ENCODE data around the gene SIAE.

The SIAE gene

DNA sequence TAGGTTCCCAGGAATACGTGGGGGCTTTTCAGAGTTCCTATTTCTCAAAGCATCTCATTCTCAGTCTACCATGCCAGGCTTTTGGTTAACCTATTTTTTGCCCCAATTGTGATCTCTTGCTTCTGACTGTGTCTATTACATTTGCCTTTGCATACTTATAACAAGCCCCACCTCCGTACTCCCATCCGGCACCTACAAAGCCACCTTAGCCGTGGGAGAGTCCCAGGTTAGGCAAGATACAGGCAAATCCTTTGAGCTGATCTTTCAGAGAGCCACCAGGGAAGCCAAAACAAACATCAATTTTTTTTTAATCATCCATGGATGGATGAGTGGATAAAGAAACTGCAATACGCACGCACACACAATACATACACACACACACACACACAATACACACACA, 80.9 kb downstream of the SIAE start:
- no CpG with 5 or more reads among the region's 6 CpGs for WGBS (ENCODE audit: extremely low coverage, insufficient coverage, low lambda C conversion rate)
- Histone ChIP-seq H2BK5ac (ENCODE audit: low read length) (no peak overlapping the region), H3K27me3 (ENCODE audit: insufficient read depth, low read length, poor library complexity) (no peaks in the 10 kb centered on the region), H3K23ac (ENCODE audit: low read length) (no peak overlapping the region), H3K4ac (ENCODE audit: low read depth, low read length) (no peak overlapping the region), H3K4me2 (ENCODE audit: low read length) (no peak overlapping the region), H3K79me1 (ENCODE audit: low read length) (no peaks in the 10 kb centered on the region), H4K5ac (ENCODE audit: low read length) (no peak overlapping the region), H3K18ac (ENCODE audit: low read length) (no peak overlapping the region), H3K4me1 (ENCODE audit: control insufficient read depth, low read depth, low read length) (no peaks in the 10 kb centered on the region), H3K9ac (ENCODE audit: low read length) (no peak overlapping the region), H3K4me3 (ENCODE audit: low read length) (no peak overlapping the region), H2BK120ac (ENCODE audit: low read depth, low read length) (no peak overlapping the region), H3K27ac (ENCODE audit: low read depth, low read length) (no peak overlapping the region), H3K79me2 (ENCODE audit: control insufficient read depth, insufficient read depth, low read length) (no peaks in the 10 kb centered on the region), H2AK5ac (ENCODE audit: low read length) (no peak overlapping the region), H2BK15ac (replicated peaks; ENCODE audit: low read depth) (no peak overlapping the region), H4K8ac (ENCODE audit: low read depth, low read length) (no peak overlapping the region), H3K56ac (ENCODE audit: low read length) (no peak overlapping the region), H3K36me3 (ENCODE audit: control insufficient read depth, insufficient read depth, low read length) (no peaks in the 10 kb centered on the region)
- DNase-seq, result no peak

DNA sequence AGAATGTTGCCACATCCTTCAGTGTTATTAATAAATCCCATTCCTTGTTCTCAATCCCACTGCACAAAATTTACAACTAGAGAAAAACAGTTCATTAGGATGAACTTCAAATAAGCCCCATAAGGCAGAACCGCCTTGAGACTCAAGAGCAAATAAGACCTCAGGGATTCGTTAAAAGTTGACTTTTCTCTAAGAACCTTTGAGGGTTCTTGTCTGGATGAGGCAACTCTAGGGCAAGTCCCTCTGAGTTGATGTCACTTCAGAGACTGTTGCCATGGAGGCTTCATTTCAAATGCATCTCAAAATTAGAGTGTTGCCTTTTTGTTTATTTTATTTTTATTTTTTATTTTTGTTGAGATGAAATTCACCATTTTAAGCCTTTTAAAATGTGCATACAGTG, 82.1 kb downstream of the SIAE start:
- Histone ChIP-seq H2BK15ac (replicated peaks; ENCODE audit: low read depth) (no peak overlapping the region), H3K27me3 (ENCODE audit: insufficient read depth, low read length, poor library complexity) (no peaks in the 10 kb centered on the region), H3K9ac (ENCODE audit: low read length) (no peak overlapping the region), H3K18ac (ENCODE audit: low read length) (no peak overlapping the region), H3K4me3 (ENCODE audit: low read length) (no peak overlapping the region), H3K4me2 (ENCODE audit: low read length) (no peak overlapping the region), H3K4me1 (ENCODE audit: control insufficient read depth, low read depth, low read length) (no peaks in the 10 kb centered on the region), H3K56ac (ENCODE audit: low read length) (no peak overlapping the region), H2AK5ac (ENCODE audit: low read length) (no peak overlapping the region), H3K27ac (ENCODE audit: low read depth, low read length) (no peak overlapping the region), H4K8ac (ENCODE audit: low read depth, low read length) (no peak overlapping the region), H3K79me2 (ENCODE audit: control insufficient read depth, insufficient read depth, low read length) (no peaks in the 10 kb centered on the region), H4K5ac (ENCODE audit: low read length) (no peak overlapping the region), H2BK5ac (ENCODE audit: low read length) (no peak overlapping the region), H3K36me3 (ENCODE audit: control insufficient read depth, insufficient read depth, low read length) (no peaks in the 10 kb centered on the region), H3K79me1 (ENCODE audit: low read length) (no peaks in the 10 kb centered on the region), H3K4ac (ENCODE audit: low read depth, low read length) (no peak overlapping the region), H2BK120ac (ENCODE audit: low read depth, low read length) (no peak overlapping the region), H3K23ac (ENCODE audit: low read length) (no peak overlapping the region)
- DNase-seq, result no peak
- no CpG with 5 or more reads among the region's 2 CpGs for WGBS (ENCODE audit: extremely low coverage, insufficient coverage, low lambda C conversion rate)

- H2BK15ac ChIP-seq (replicated peaks; ENCODE audit: low read depth), result no peak overlapping the region
- no peak overlapping the region for H3K27ac ChIP-seq (ENCODE audit: low read depth, low read length)
- H3K23ac ChIP-seq (ENCODE audit: low read length), result no peak overlapping the region
- no peak overlapping the region for H4K8ac ChIP-seq (ENCODE audit: low read depth, low read length)
- H2BK120ac ChIP-seq (ENCODE audit: low read depth, low read length), result no peak overlapping the region
- H4K5ac ChIP-seq (ENCODE audit: low read length), result no peak overlapping the region
- no peak overlapping the region for H3K4me2 ChIP-seq (ENCODE audit: low read length)
- no peak overlapping the region for H3K18ac ChIP-seq (ENCODE audit: low read length)
- H3K79me2 ChIP-seq (ENCODE audit: control insufficient read depth, insufficient read depth, low read length), result no peaks in the 10 kb centered on the region
- WGBS (ENCODE audit: extremely low coverage, insufficient coverage, low lambda C conversion rate), result no CpG with 5 or more reads among the region's 3 CpGs
- H3K4ac ChIP-seq (ENCODE audit: low read depth, low read length), result peak overlapping the region; percentile 16
- no peaks in the 10 kb centered on the region for H3K79me1 ChIP-seq (ENCODE audit: low read length)
- H3K4me3 ChIP-seq (ENCODE audit: low read length), result no peak overlapping the region
- no peak overlapping the region for H2AK5ac ChIP-seq (ENCODE audit: low read length)
- H3K56ac ChIP-seq (ENCODE audit: low read length), result no peak overlapping the region
- no peak overlapping the region for H2BK5ac ChIP-seq (ENCODE audit: low read length)
- H3K27me3 ChIP-seq (ENCODE audit: insufficient read depth, low read length, poor library complexity), result no peaks in the 10 kb centered on the region
- no peaks in the 10 kb centered on the region for H3K36me3 ChIP-seq (ENCODE audit: control insufficient read depth, insufficient read depth, low read length)
- no peak overlapping the region for H3K9ac ChIP-seq (ENCODE audit: low read length)
- no peaks in the 10 kb centered on the region for H3K4me1 ChIP-seq (ENCODE audit: control insufficient read depth, low read depth, low read length)
- peak; percentile 66 for DNase-seq
Observed at GRCh38 chr11:124586238-124586860, 87.2 kb downstream of the SIAE start.

GRCh38 chr11:124584681-124585372, 88.7 kb downstream of the SIAE start:
- Histone ChIP-seq H4K5ac (ENCODE audit: low read length) (no peak overlapping the region), H2BK5ac (ENCODE audit: low read length) (no peak overlapping the region), H3K4ac (ENCODE audit: low read depth, low read length) (no peak overlapping the region), H3K23ac (ENCODE audit: low read length) (no peak overlapping the region), H3K9ac (ENCODE audit: low read length) (no peak overlapping the region), H3K79me2 (ENCODE audit: control insufficient read depth, insufficient read depth, low read length) (no peaks in the 10 kb centered on the region), H3K27ac (ENCODE audit: low read depth, low read length) (no peak overlapping the region), H3K18ac (ENCODE audit: low read length) (no peak overlapping the region), H2AK5ac (ENCODE audit: low read length) (no peak overlapping the region), H3K4me3 (ENCODE audit: low read length) (no peak overlapping the region), H3K79me1 (ENCODE audit: low read length) (no peaks in the 10 kb centered on the region), H4K8ac (ENCODE audit: low read depth, low read length) (no peak overlapping the region), H2BK120ac (ENCODE audit: low read depth, low read length) (no peak overlapping the region), H3K4me1 (ENCODE audit: control insufficient read depth, low read depth, low read length) (no peaks in the 10 kb centered on the region), H3K4me2 (ENCODE audit: low read length) (no peak overlapping the region), H3K36me3 (ENCODE audit: control insufficient read depth, insufficient read depth, low read length) (no peaks in the 10 kb centered on the region), H3K56ac (ENCODE audit: low read length) (no peak overlapping the region), H2BK15ac (replicated peaks; ENCODE audit: low read depth) (no peak overlapping the region), H3K27me3 (ENCODE audit: insufficient read depth, low read length, poor library complexity) (no peaks in the 10 kb centered on the region)
- DNase-seq, result no peak
- WGBS (ENCODE audit: extremely low coverage, insufficient coverage, low lambda C conversion rate), result no CpG with 5 or more reads among the region's 4 CpGs

- H3K56ac ChIP-seq (ENCODE audit: low read length), result no peak overlapping the region
- DNase-seq, result no peak
- no peak overlapping the region for H2BK120ac ChIP-seq (ENCODE audit: low read depth, low read length)
- H3K23ac ChIP-seq (ENCODE audit: low read length), result no peak overlapping the region
- no peak overlapping the region for H3K27ac ChIP-seq (ENCODE audit: low read depth, low read length)
- WGBS (ENCODE audit: extremely low coverage, insufficient coverage, low lambda C conversion rate), result no CpG with 5 or more reads among the region's 8 CpGs
- no peaks in the 10 kb centered on the region for H3K79me1 ChIP-seq (ENCODE audit: low read length)
- H3K36me3 ChIP-seq (ENCODE audit: control insufficient read depth, insufficient read depth, low read length), result no peaks in the 10 kb centered on the region
- H3K18ac ChIP-seq (ENCODE audit: low read length), result no peak overlapping the region
- no peak overlapping the region for H2BK5ac ChIP-seq (ENCODE audit: low read length)
- H3K4me3 ChIP-seq (ENCODE audit: low read length), result no peak overlapping the region
- H4K5ac ChIP-seq (ENCODE audit: low read length), result no peak overlapping the region
- H3K4ac ChIP-seq (ENCODE audit: low read depth, low read length), result no peak overlapping the region
- H3K27me3 ChIP-seq (ENCODE audit: insufficient read depth, low read length, poor library complexity), result no peaks in the 10 kb centered on the region
- H3K9ac ChIP-seq (ENCODE audit: low read length), result no peak overlapping the region
- H4K8ac ChIP-seq (ENCODE audit: low read depth, low read length), result no peak overlapping the region
- no peak overlapping the region for H2AK5ac ChIP-seq (ENCODE audit: low read length)
- no peak overlapping the region for H3K4me2 ChIP-seq (ENCODE audit: low read length)
- H3K4me1 ChIP-seq (ENCODE audit: control insufficient read depth, low read depth, low read length), result no peaks in the 10 kb centered on the region
- H2BK15ac ChIP-seq (replicated peaks; ENCODE audit: low read depth), result no peak overlapping the region
- no peaks in the 10 kb centered on the region for H3K79me2 ChIP-seq (ENCODE audit: control insufficient read depth, insufficient read depth, low read length)
Observed at GRCh38 chr11:124583781-124584180, 89.8 kb downstream of the SIAE start.
